Measurements from ENCODE around the gene F8.

DNA sequence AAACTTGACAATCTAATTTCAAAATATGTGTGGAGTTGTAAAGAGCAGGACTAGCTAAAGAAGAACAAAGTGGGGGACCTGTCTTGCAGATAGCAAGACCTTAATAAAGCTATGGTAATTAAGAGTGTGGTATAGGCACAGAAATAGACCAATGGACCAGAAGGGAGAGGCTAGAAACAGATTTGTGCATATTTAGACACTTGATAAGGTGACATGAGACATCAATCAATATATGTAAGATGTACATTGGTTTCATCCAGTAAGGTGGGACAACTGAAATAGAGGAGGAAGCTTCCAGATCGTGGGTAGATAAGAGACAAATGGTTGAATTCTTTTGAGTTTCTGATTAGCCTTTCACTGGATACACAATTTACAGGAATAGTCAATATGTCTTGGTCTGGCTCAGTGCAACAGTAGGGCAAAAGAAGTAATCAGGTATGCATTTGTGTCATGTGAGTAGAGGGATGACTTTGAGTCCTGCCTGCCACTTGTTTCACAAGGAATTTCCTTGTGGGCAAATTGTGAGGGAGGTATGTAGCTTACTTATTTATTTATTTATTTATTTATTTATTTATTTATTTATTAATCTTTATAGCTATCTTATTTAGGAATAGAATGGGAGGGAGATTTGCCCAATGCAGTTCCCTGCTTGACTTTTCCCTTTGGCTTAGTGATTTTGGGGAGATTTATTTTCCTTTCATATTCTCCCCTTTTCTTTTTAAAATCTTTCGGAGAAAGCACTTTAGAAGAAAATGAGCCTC, 210.0 kb downstream of the F8 start:
- TF ChIP-seq SIN3A (IDR thresholded peaks at IDR 0.05; ENCODE audit: borderline replicate concordance, insufficient read depth, low read length) (no peak), POLR2AphosphoS5 (IDR thresholded peaks at IDR 0.05; ENCODE audit: low read depth, low read length) (no peak), TAF1 (IDR thresholded peaks at IDR 0.05; ENCODE audit: borderline replicate concordance, insufficient read depth, low read length) (no peak)
